K562 (cell line): Measurements from ENCODE around the gene DGKE. TPM values are rescaled to one million over a fixed set of nuclear protein-coding genes. Genes with fewer than 3 reads are reported as not detected.

Experiments used
- ATF6 ChIP-seq: sonication (generic); formaldehyde crosslinking; IDR thresholded peaks from 2 replicates; pipeline ENCODE4 v1.4.0; 2020; ENCODE audit warnings: mild to moderate bottlenecking, missing genetic modification reagents
- CCAR2 ChIP-seq: fragments of 200-400 bp; formaldehyde crosslinking; IDR thresholded peaks from 2 replicates; pipeline ENCODE4 v1.6.1; 2017; ENCODE audit warnings: mild to moderate bottlenecking, low read depth, low read length
- CREB5 ChIP-seq: fragments of 250-450 bp; sonication (Bioruptor Pico); IDR thresholded peaks from 2 replicates; pipeline ENCODE4 v1.5.0; 2020; ENCODE audit warnings: mild to moderate bottlenecking
- CTBP1 ChIP-seq: fragments of 450-650 bp; IDR thresholded peaks from 2 replicates; pipeline ENCODE4 v1.6.1; 2016; ENCODE audit warnings: borderline replicate concordance
- E2F3 ChIP-seq: fragments of 250-450 bp; sonication (Bioruptor Pico); IDR thresholded peaks from 2 replicates; pipeline ENCODE4 v1.4.0; 2020; ENCODE audit warnings: mild to moderate bottlenecking
- FUS ChIP-seq: fragments of 200-400 bp; formaldehyde crosslinking; optimal IDR thresholded peaks from 2 replicates; pipeline ENCODE3; 2017; ENCODE audit warnings: low read depth, low read length
- GATAD2A ChIP-seq: fragments of 450-650 bp; IDR thresholded peaks from 2 replicates; pipeline ENCODE4 v1.6.1; 2017
- HMGN3 ChIP-seq: IDR thresholded peaks from 2 replicates; pipeline ENCODE4 v1.6.1; 2011; ENCODE audit warnings: borderline replicate concordance, low read depth, mild to moderate bottlenecking, mixed read lengths, low read length; ENCODE audit not compliant: insufficient read length; ENCODE audit errors: extremely low read depth
- KDM2B ChIP-seq: fragments of 250-450 bp; sonication (Bioruptor Pico); IDR thresholded peaks from 2 replicates; pipeline ENCODE4 v1.8.0; 2021; ENCODE audit warnings: mild to moderate bottlenecking, moderate library complexity
- MCM3 ChIP-seq: fragments of 450-650 bp; IDR thresholded peaks from 2 replicates; pipeline ENCODE4 v1.6.1; 2016
- MEF2D ChIP-seq: conservative IDR thresholded peaks from 2 replicates; pipeline ENCODE4 v1.6.1; 2016; ENCODE audit warnings: low read depth, missing genetic modification characterization, missing compliant biosample characterization
- NFIC ChIP-seq: fragments of 450-650 bp; IDR thresholded peaks from 2 replicates; pipeline ENCODE4 v1.6.1; 2017; ENCODE audit warnings: mild to moderate bottlenecking, inconsistent platforms
- NR1H2 ChIP-seq: sonication (generic); formaldehyde crosslinking; IDR thresholded peaks from 2 replicates; pipeline ENCODE4 v1.4.0; 2020; ENCODE audit warnings: mild to moderate bottlenecking, missing genetic modification reagents
- NRF1 ChIP-seq, 2 experiments: fragments of 450-650 bp; IDR thresholded peaks in 1 of 2; conservative IDR thresholded peaks in 1 of 2; 2 replicates each; pipeline ENCODE4 v1.6.1; 2014; ENCODE audit warnings: mild to moderate bottlenecking in 2 of 2
- PHF20 ChIP-seq: fragments of 450-650 bp; IDR thresholded peaks from 2 replicates; pipeline ENCODE4 v1.6.1; 2018; ENCODE audit not compliant: partially characterized antibody
- RBFOX2 ChIP-seq: fragments of 200-400 bp; formaldehyde crosslinking; IDR thresholded peaks from 2 replicates; pipeline ENCODE4 v1.6.1; 2017; ENCODE audit warnings: low read depth, mild to moderate bottlenecking, low read length, moderate library complexity
- TBL1XR1 ChIP-seq, 2 experiments: IDR thresholded peaks; 2 replicates each; pipeline ENCODE4 v1.6.1; 2012; ENCODE audit warnings: improper control_type of control experiment in 2 of 2, low read length in 2 of 2, mild to moderate bottlenecking in 1 of 2
- ZNF586 ChIP-seq: fragments of 450-650 bp; formaldehyde crosslinking; conservative IDR thresholded peaks from 2 replicates; pipeline ENCODE4 v1.4.0; 2020; ENCODE audit warnings: mild to moderate bottlenecking, moderate library complexity
- ZNF830 ChIP-seq: fragments of 250-450 bp; sonication (Bioruptor Pico); IDR thresholded peaks from 2 replicates; pipeline ENCODE4 v1.5.0; 2021; ENCODE audit warnings: mild to moderate bottlenecking
- polyA plus RNA-seq, 8 experiments: library from polyadenylated mRNA; depleted of rRNA in 4 of 8; stranded (reverse) in 5 of 8; unstranded in 3 of 8; fragments of >200 nt; fragmentation: Nextera tagmentation in 2 of 8; fragmentation: Illumina TruSeq in 1 of 8; extraction: Ambion mirVana in 2 of 8; extraction: Trizol in 1 of 8; gene quantifications; 2 replicates each; pipeline versions ENCODE4 v1.2.1 to v1.2.3, GENCODE V29; 2011 to 2014; ENCODE audit warnings: inconsistent platforms in 1 of 8, missing spikeins in 1 of 8
- total RNA-seq, 7 experiments: library from RNA; depleted of rRNA in 6 of 7; stranded (reverse); fragments of >200 nt in 6 of 7; fragmentation: Illumina TruSeq in 2 of 7; extraction: Trizol in 2 of 7; gene quantifications; 2 replicates each; pipeline versions ENCODE4 v1.2.1 to v1.2.3, GENCODE V29; 2011 to 2021; ENCODE audit warnings: low replicate concordance in 1 of 7
- TF ChIP-seq, protein P1 (sequence below), 2 experiments: fragments of 450-650 bp in 1 of 2; sonication (generic) in 1 of 2; formaldehyde crosslinking in 1 of 2; IDR thresholded peaks in 1 of 2; conservative IDR thresholded peaks in 1 of 2; 2 replicates each; pipeline versions ENCODE4 v1.6.1 to v1.8.1; 2016 to 2023; ENCODE audit warnings: mild to moderate bottlenecking in 2 of 2, moderate library complexity in 2 of 2, inconsistent platforms in 1 of 2, missing genetic modification reagents in 1 of 2
- TF ChIP-seq, protein P2 (sequence below), 3 experiments: IDR thresholded peaks in 2 of 3; conservative IDR thresholded peaks in 1 of 3; 2 replicates each; pipeline ENCODE4 v1.5.1; 2011 to 2012; ENCODE audit warnings: low read length in 3 of 3, mild to moderate bottlenecking in 3 of 3, control low read depth in 2 of 3, improper control_type of control experiment in 1 of 3, inconsistent platforms in 1 of 3, low read depth in 1 of 3, mixed read lengths in 1 of 3, moderate library complexity in 1 of 3; ENCODE audit not compliant: insufficient read depth in 2 of 3

Gene DGKE
- total and polyA plus RNA-seq, 9 of the 15 experiments (the other 6 are each of a cell fraction or from before 2014, with no cell fraction given), result 1.3 to 9.9 (median 5.9) TPM

- TF ChIP-seq, protein P1, sequence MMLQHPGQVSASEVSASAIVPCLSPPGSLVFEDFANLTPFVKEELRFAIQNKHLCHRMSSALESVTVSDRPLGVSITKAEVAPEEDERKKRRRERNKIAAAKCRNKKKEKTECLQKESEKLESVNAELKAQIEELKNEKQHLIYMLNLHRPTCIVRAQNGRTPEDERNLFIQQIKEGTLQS (IDR thresholded peaks at IDR 0.05), result no peak
- TF ChIP-seq, protein P1 (CRISPR knock-in tag; conservative IDR thresholded peaks at IDR 0.05), result no peak
- TF ChIP-seq CTBP1 (peak; percentile 84), ATF6 (CRISPR knock-in tag) (peak; percentile 59; the same call in 1 of the 2 replicates), NRF1 (conservative IDR thresholded peaks at IDR 0.05 in 1 of 2, IDR thresholded peaks at IDR 0.05 in 1 of 2) (peak in 1 of 2 experiments; percentile 64; a peak in 2 of 4 replicates), HMGN3 (peak; percentile 50), MCM3 (no peak), FUS (peak; percentile 11), PHF20 (peak; percentile 23), GATAD2A (peak; percentile 76), ZNF586 (CRISPR knock-in tag) (no peak), RBFOX2 (peak; percentile 84), TBL1XR1 (IDR thresholded peaks at IDR 0.05; ENCODE audit: low read length in 2 of 2) (no peak), NFIC (peak; percentile 42; the same call in 1 of the 2 replicates), KDM2B (CRISPR knock-in tag) (peak; percentile 28; the same call in 1 of the 2 replicates), CREB5 (no peak), NR1H2 (CRISPR knock-in tag) (no peak), MEF2D (tag) (no peak), CCAR2 (no peak), E2F3 (CRISPR knock-in tag) (peak; percentile 71; the same call in 1 of the 2 replicates), ZNF830 (no peak)
- TF ChIP-seq, protein P2, sequence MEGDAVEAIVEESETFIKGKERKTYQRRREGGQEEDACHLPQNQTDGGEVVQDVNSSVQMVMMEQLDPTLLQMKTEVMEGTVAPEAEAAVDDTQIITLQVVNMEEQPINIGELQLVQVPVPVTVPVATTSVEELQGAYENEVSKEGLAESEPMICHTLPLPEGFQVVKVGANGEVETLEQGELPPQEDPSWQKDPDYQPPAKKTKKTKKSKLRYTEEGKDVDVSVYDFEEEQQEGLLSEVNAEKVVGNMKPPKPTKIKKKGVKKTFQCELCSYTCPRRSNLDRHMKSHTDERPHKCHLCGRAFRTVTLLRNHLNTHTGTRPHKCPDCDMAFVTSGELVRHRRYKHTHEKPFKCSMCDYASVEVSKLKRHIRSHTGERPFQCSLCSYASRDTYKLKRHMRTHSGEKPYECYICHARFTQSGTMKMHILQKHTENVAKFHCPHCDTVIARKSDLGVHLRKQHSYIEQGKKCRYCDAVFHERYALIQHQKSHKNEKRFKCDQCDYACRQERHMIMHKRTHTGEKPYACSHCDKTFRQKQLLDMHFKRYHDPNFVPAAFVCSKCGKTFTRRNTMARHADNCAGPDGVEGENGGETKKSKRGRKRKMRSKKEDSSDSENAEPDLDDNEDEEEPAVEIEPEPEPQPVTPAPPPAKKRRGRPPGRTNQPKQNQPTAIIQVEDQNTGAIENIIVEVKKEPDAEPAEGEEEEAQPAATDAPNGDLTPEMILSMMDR (IDR thresholded peaks at IDR 0.05 in 2 of 3, conservative IDR thresholded peaks at IDR 0.05 in 1 of 3; ENCODE audit: insufficient read depth in 2 of 3, low read depth in 1 of 3, low read length in 3 of 3), result peak in 1 of 3 experiments; percentile 8; a peak in 1 of 6 replicates
Measured at GRCh38 chr17:56833809-56834379, at the start of gene DGKE, which contains the start of gene C17orf67 (continued).
